HG03439 (cell line): ENCODE measurements around the gene CALHM6.
A peak's percentile ranks its signal among the peaks of the same experiment; 100 is the strongest.

Experiments used
- ATAC-seq: cut with Tn5 transposase; IDR thresholded peaks from one replicate; pipeline ENCODE4 v1.9.1; 2021; ENCODE audit warnings: mild to moderate bottlenecking, moderate library complexity; ENCODE audit not compliant: unreplicated experiment

The CALHM6 gene

DNA sequence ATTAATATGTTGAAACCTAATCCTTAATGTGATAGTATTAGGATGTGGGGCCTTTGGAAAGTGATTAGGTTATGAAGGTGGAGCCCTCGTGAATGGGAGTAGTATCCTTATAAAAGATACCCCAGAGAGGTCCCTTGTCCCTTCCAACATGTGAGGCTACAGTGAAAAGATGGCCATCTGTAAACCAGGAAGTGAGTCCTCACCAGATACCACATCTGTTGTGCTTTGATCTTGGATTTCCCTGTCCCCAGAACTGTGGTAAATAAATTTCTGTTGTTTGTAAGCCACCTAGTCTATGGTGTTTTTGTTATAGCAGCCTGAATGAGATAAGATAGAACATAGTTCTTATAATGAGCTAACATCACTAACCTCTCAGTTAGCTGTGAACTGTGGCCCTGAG lies 16.6 kb upstream of the CALHM6 start:
- ATAC-seq, result no peak

DNA sequence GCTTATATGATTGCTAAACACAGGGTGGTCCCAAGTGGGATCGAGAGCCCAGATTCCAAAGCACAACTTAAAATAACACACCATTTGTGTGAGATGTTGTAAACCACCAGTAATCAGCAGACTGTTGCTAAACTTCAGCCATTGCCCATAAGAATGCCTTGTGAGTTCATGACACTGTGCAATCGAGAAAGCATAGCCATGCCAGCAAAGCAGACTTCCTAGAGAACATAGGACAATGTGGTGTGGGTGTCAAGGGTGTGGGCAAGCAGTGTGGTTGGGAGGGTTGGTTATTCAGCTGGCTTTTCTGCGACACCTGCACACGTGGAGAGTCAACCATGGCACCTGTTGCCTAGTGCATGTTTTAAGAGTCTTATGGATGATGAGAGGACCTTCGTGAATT lies 16.1 kb upstream of the CALHM6 start:
- no peak for ATAC-seq

- no peak for ATAC-seq
Observed at GRCh38 chr6:116446399-116446798, 14.8 kb upstream of the CALHM6 start.

DNA sequence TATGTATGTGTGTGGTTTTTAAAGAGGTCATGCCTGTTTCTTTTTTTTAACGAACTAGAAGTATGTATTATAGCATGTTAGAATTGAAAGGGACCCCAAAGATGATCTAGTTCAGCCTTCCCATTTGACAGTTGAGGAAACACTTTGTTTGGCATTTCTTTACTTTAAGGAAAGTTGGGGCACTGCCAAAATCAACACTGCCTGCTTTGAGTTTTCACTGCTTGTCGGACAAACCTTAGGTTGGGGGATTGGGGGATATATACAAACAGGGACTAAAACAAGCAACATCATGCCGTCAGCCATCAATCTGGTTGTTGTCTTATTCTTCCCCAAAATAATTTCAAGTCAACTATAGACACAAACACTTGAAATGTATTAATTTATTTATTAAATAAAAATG lies 14.1 kb upstream of the CALHM6 start:
- ATAC-seq, result no peak

DNA sequence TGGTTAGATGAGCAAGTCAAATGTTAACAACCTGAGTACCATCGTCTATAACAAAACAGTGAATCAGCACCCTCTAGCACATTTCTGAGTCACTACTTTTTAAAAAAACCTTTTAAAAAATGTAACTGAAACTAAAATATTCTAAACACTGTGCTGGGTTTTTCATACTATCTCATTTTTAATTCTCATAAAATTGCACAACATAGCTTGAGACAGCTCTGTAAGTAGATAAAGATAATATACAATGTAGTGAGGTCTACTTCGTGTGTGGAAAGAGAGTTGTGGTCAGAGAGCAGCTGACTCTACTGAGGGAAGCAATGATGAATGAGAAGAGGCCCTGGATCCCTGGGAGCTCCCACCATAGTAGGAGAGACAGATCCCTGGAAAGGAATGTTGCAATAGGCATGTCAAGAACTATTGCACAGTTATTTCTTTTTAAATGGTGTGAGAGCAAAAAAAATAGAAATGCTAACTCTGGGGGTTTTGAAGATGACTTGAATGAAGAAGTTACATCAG lies 13.6 kb upstream of the CALHM6 start:
- ATAC-seq, result no peak

GRCh38 chr6:116449565-116449964 lies 11.6 kb upstream of the CALHM6 start:
- ATAC-seq, result no peak

DNA sequence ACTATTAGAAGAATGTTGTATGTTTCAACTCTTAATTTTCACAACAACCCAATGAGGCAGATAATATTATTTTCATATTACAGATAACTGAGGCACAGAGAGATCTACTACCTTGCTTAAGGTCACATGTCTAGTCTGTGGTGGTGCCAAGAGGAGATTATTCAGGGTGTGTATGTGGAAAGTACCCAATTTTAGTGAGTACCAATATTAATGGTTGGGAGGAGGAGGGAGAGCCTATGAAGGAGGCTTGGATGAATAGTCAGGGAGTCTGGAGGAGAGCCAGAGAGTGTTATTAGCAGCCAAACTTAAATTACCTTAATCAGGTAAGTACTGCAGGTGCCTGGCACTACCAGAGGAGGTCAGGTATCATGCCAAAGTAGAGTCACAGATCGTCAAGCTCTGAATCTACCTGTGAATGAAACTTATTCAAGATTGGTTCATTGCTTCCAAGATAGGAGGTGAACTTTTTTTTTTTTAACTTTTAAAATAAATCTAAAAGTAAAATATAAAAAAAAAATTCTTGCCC lies 10.9 kb upstream of the CALHM6 start:
- ATAC-seq, result no peak

GRCh38 chr6:116450769-116451740 lies 10.1 kb upstream of the CALHM6 start:
- peak; percentile 61 for ATAC-seq

GRCh38 chr6:116451916-116452315 lies 9.3 kb upstream of the CALHM6 start:
- ATAC-seq, result no peak

- no peak for ATAC-seq
Observed at GRCh38 chr6:116452531-116452930, 8.6 kb upstream of the CALHM6 start.

- no peak for ATAC-seq
Observed at GRCh38 chr6:116456106-116456505, 5.1 kb upstream of the CALHM6 start.

GRCh38 chr6:116456927-116457326 lies 4.2 kb upstream of the CALHM6 start:
- ATAC-seq, result no peak

- no peak for ATAC-seq
Observed at GRCh38 chr6:116458264-116458663, 2.9 kb upstream of the CALHM6 start.

GRCh38 chr6:116459927-116460326 lies 1.2 kb upstream of the CALHM6 start:
- ATAC-seq, result no peak

DNA sequence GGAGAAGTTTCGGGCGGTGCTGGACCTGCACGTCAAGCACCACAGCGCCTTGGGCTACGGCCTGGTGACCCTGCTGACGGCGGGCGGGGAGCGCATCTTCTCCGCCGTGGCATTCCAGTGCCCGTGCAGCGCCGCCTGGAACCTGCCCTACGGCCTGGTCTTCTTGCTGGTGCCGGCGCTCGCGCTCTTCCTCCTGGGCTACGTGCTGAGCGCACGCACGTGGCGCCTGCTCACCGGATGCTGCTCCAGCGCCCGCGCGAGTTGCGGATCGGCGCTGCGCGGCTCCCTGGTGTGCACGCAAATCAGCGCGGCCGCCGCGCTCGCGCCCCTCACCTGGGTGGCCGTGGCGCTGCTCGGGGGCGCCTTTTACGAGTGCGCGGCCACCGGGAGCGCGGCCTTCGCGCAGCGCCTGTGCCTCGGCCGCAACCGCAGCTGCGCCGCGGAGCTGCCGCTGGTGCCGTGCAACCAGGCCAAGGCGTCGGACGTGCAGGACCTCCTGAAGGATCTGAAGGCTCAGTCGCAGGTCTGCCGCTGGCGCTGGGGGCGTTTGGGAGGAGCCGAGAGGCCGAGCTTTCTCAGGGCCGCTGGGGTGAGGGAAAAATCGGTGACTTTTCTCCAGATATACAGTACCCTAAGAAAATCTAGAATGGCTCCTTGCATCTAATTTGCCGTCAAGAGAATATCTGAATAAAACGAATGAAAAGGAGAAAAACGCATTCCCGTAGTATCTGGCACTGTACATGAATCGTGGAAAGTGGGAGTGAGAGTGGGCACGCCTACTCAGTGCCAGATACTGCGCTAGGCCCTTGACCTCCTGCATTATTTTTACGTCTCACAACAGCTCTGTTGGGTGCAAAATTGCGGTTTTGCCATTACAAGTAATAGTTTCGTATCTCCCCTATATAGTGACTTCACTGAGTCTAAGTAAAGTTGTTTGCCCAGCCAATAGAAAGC lies 1.0 kb downstream of the CALHM6 start:
- ATAC-seq, result peak; percentile 81

DNA sequence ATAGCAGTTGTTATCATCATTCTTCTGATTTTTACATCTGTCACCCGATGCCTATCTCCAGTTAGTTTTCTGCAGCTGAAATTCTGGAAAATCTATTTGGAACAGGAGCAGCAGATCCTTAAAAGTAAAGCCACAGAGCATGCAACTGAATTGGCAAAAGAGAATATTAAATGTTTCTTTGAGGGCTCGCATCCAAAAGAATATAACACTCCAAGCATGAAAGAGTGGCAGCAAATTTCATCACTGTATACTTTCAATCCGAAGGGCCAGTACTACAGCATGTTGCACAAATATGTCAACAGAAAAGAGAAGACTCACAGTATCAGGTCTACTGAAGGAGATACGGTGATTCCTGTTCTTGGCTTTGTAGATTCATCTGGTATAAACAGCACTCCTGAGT lies 2.1 kb downstream of the CALHM6 start:
- no peak for ATAC-seq

GRCh38 chr6:116465246-116465645 lies 4.1 kb downstream of the CALHM6 start:
- no peak for ATAC-seq

DNA sequence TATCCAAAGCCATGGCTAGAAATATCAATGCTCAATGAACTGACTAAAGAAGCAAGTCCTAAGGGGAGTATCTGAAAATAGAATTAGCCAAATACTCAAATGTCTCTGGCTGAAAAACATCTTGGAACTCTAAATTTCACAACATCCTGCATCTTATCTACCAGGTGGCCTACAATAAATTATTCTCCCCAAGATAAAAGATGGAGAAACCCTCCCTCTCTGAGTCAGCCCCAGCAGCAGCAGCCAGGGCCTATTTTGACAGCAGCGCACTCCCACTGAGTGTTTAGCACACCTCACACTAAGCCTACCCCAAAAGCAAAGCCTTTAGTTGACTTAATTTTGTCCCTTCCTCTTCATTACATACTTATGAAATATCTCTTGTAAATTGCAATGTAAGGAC lies 5.9 kb downstream of the CALHM6 start:
- ATAC-seq, result no peak

DNA sequence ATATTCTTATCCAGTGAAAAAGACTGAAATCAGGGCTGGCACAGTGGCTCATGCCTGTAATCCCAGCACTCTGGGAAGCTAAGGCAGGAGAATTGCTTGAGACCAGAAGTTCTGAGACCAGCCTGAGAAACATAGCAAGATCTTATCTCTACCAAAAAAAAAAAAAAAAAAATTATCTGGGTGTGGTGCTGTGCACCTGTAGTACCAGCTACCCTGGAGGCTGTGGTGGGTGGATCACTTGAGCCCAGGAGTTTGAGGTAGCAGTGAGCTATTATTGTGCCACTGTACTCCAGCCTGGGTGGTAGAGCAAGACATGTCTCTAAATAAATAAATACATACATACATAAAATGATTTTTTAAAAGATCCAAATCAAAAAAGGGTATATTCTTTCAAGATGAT lies 6.3 kb downstream of the CALHM6 start:
- no peak for ATAC-seq

DNA sequence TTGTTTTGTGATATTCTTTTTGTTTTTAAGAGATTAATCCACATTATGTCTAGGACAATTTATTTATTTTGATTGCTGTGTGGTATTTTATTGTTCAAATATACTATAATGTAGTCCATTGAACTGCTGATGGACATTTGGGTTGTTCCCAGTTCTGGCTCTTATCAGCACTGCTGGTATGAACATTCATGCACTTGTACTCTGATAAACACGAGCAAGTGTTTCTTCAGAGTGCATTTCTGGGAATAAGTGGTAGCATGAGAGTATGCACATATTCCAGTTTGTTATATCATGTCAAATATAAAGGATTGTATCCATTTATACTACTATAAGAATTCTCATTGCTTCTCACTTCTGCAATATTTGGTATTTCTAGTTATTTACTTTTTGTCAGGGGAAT lies 7.1 kb downstream of the CALHM6 start:
- ATAC-seq, result no peak

GRCh38 chr6:116471531-116471930 lies 10.4 kb downstream of the CALHM6 start:
- no peak for ATAC-seq
